Breast epithelium (tissue), 3 donors: Measurements from ENCODE around the gene WDR90.

ENCODE experiments used
- POLR2A ChIP-seq: fragments of 450-650 bp; IDR thresholded peaks from one replicate; pipeline ENCODE4 v1.6.1; 2016; ENCODE audit warnings: antibody characterized with exemption, mild to moderate bottlenecking, moderate library complexity
- POLR2AphosphoS5 ChIP-seq, 3 donors: sonication (generic); formaldehyde crosslinking; IDR thresholded peaks; one replicate each; pipeline ENCODE4 v1.6.1; 2017; ENCODE audit warnings: antibody characterized with exemption in 3 of 3
- TF ChIP-seq, protein P1 (sequence below), 3 donors: fragments of 450-650 bp; IDR thresholded peaks; one replicate each; pipeline ENCODE4 v1.5.1; 2016 to 2017; ENCODE audit warnings: antibody characterized with exemption in 3 of 3, mild to moderate bottlenecking in 3 of 3, moderate library complexity in 3 of 3

DNA sequence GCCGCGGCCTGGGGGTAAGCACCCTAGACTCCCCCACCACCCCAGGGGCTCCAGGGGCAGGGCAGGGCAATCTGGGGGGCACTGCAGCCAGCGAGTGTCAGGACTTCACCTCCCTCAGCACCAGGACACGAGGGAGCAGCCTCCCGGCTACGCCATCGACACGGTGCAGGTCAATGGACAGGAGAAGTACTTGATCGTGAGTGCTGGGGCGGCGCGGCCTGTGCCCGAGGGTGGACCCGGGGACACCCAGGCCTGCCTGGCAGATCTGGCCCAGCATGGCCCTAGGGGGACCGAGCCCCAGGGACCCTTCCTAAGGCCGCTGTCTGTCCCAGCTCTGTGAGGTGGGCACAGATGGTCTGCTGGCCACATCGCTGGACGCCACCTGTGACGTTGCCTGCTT, 23.2 kb downstream of the WDR90 start:
- TF ChIP-seq, protein P1, sequence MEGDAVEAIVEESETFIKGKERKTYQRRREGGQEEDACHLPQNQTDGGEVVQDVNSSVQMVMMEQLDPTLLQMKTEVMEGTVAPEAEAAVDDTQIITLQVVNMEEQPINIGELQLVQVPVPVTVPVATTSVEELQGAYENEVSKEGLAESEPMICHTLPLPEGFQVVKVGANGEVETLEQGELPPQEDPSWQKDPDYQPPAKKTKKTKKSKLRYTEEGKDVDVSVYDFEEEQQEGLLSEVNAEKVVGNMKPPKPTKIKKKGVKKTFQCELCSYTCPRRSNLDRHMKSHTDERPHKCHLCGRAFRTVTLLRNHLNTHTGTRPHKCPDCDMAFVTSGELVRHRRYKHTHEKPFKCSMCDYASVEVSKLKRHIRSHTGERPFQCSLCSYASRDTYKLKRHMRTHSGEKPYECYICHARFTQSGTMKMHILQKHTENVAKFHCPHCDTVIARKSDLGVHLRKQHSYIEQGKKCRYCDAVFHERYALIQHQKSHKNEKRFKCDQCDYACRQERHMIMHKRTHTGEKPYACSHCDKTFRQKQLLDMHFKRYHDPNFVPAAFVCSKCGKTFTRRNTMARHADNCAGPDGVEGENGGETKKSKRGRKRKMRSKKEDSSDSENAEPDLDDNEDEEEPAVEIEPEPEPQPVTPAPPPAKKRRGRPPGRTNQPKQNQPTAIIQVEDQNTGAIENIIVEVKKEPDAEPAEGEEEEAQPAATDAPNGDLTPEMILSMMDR (IDR thresholded peaks at IDR 0.05): no peak
- TF ChIP-seq POLR2AphosphoS5 (IDR thresholded peaks at IDR 0.05): no peak
- TF ChIP-seq POLR2A: no peak
